Measurements from ENCODE around the gene ATAD3B.
A peak's percentile ranks its signal among the peaks of the same experiment; 100 is the strongest.
"Not testable (repeated sequence)": the region's sequence is repeated elsewhere in the genome, so short reads cannot be mapped to it uniquely, and the experiment has no call there.

The ATAD3B gene

GRCh38 chr1:1471389-1472052, at the start of gene ATAD3B:
Gene ATAD3B (plus strand): TSS chr1:1471765. CDS start chr1:1471885, 120 bp downstream.
- DNase-seq = peak; percentile 94

- DNase-seq = no peak
These were observed 49.6 kb upstream of the ATAD3B start for GRCh38 chr1:1421907-1422464.

GRCh38 chr1:1422465-1423244, 48.9 kb upstream of the ATAD3B start:
- no peak for DNase-seq

GRCh38 chr1:1423245-1423597, 48.3 kb upstream of the ATAD3B start:
- DNase-seq = no peak

- no peak for DNase-seq
These were observed 46.9 kb upstream of the ATAD3B start for GRCh38 chr1:1424707-1425106.

- no peak for DNase-seq
These were observed 46.2 kb upstream of the ATAD3B start for GRCh38 chr1:1425426-1425752.

- no peak for DNase-seq
These were observed 45.6 kb upstream of the ATAD3B start for GRCh38 chr1:1425753-1426495.

GRCh38 chr1:1426496-1427105, 45.0 kb upstream of the ATAD3B start:
- no peak for DNase-seq

- DNase-seq = no peak
These were observed 44.3 kb upstream of the ATAD3B start for GRCh38 chr1:1427106-1427819.

- DNase-seq = no peak
These were observed 43.8 kb upstream of the ATAD3B start for GRCh38 chr1:1427820-1428148.

GRCh38 chr1:1428174-1428573, 43.4 kb upstream of the ATAD3B start:
- no peak for DNase-seq

- not testable (repeated sequence) for DNase-seq
These were observed 42.6 kb upstream of the ATAD3B start for GRCh38 chr1:1428967-1429366.

GRCh38 chr1:1429671-1430073, 41.9 kb upstream of the ATAD3B start:
- no peak for DNase-seq

GRCh38 chr1:1430114-1430982, 41.2 kb upstream of the ATAD3B start:
- DNase-seq = no peak

- DNase-seq = no peak
These were observed 40.3 kb upstream of the ATAD3B start for GRCh38 chr1:1430992-1431844.

GRCh38 chr1:1431845-1432273, 39.7 kb upstream of the ATAD3B start:
- no peak for DNase-seq

GRCh38 chr1:1432274-1432950, 39.2 kb upstream of the ATAD3B start:
- no peak for DNase-seq

- no peak for DNase-seq
These were observed 38.4 kb upstream of the ATAD3B start for GRCh38 chr1:1432951-1433803.

GRCh38 chr1:1433804-1434130, 37.8 kb upstream of the ATAD3B start:
- DNase-seq = peak; percentile 66

All from activated naive CD4-positive, alpha-beta T cell treated with anti-CD3 and anti-CD28 coated beads, Interleukin-2, amount 50 U/mL, for 16 hours (primary cell).